Uterus (tissue), 4 donors: ENCODE results near the gene BNC2. TPM values are rescaled to one million over a fixed set of nuclear protein-coding genes. Genes with fewer than 3 reads are reported as not detected.

Experiments
- DNase-seq, 2 donors: peaks; one replicate each; pipeline ENCODE4 v3.0.0-alpha.2; 2019 to 2020
- H3K27ac ChIP-seq, 2 donors: fragments of 200-600 bp; sonication (generic); 1 replicate in 1 of 2; 2 replicates in 1 of 2; pipeline ENCODE4 v1.5.1; 2016 to 2018
- H3K27me3 ChIP-seq, 2 donors: fragments of 200-600 bp; sonication (generic); one replicate each; pipeline ENCODE4 v1.5.1; 2018 to 2019; ENCODE audit warnings: control low read depth in 1 of 2
- H3K36me3 ChIP-seq, 2 donors: fragments of 200-600 bp; sonication (generic); one replicate each; pipeline ENCODE4 v1.5.1; 2019; ENCODE audit warnings: control low read depth in 1 of 2
- H3K4me1 ChIP-seq, 2 donors: fragments of 200-600 bp; sonication (generic); one replicate each; pipeline ENCODE4 v1.5.1; 2018 to 2019; ENCODE audit warnings: control low read depth in 1 of 2
- H3K4me3 ChIP-seq, 2 donors: fragments of 200-600 bp; sonication (generic); 1 replicate in 1 of 2; 2 replicates in 1 of 2; pipeline ENCODE4 v1.5.1; 2018 to 2019; ENCODE audit warnings: mild to moderate bottlenecking in 1 of 2
- H3K9me3 ChIP-seq, 2 donors: fragments of 200-600 bp; sonication (generic); one replicate each; pipeline ENCODE4 v1.5.1; 2019; ENCODE audit warnings: control low read depth in 1 of 2
- CTCF ChIP-seq, 4 experiments: fragments of 200-600 bp in 2 of 4; fragments of 450-650 bp in 2 of 4; sonication (generic) in 2 of 4; IDR thresholded peaks; one replicate each; pipeline ENCODE4 v1.5.1; 2016 to 2019; ENCODE audit warnings: antibody characterized with exemption in 4 of 4, mild to moderate bottlenecking in 2 of 4, moderate library complexity in 1 of 4
- POLR2A ChIP-seq, 2 donors: fragments of 450-650 bp; IDR thresholded peaks; one replicate each; pipeline ENCODE4 v1.6.1; 2016; ENCODE audit warnings: antibody characterized with exemption in 2 of 2, mild to moderate bottlenecking in 1 of 2, moderate library complexity in 1 of 2
- intact Hi-C: fragments of 100-400 bp; cut with DNase I; formaldehyde crosslinking; loops from one replicate; pipeline ENCODE4 v1.15.1; 2023; ENCODE audit warnings: low total_unique reads
- total RNA-seq, 4 donors: library from RNA; depleted of rRNA in 3 of 4; stranded (reverse); fragments of >200 nt in 3 of 4; gene quantifications; one replicate each; pipeline versions ENCODE4 v1.1.0 to v1.2.4, GENCODE V29; 2014 to 2023
- donor health status: DM: yes; HTN: yes; CAD: no.

The BNC2 gene
- total RNA-seq, 4 donors from 2014 or later = 85.9 to 293 (median 93.4) TPM

GRCh38 chr9:16449076-16449730 is 421.3 kb downstream of the BNC2 start:
- TF ChIP-seq CTCF (IDR thresholded peaks at IDR 0.05) (no peak), POLR2A (IDR thresholded peaks at IDR 0.05) (no peak)
- Histone ChIP-seq H3K9me3 (no peaks in the 10 kb centered on the region), H3K27me3 (no peaks in the 10 kb centered on the region), H3K27ac (no peak overlapping the region), H3K4me1 (peaks cover 0 to 8% of the 10 kb centered on the region in 2 donors), H3K36me3 (no peaks in the 10 kb centered on the region), H3K4me3 (no peak overlapping the region)
- intact Hi-C loops = no loop called here
- DNase-seq = no peak

- peak overlapping the region in 1 of 2 donors; percentile 10 for H3K27ac ChIP-seq
These were observed 422.5 kb downstream of the BNC2 start for GRCh38 chr9:16447946-16448345.

GRCh38 chr9:16446636-16447035 is 423.8 kb downstream of the BNC2 start:
- intact Hi-C loops = no loop called here

More at GRCh38 chr9:16447946-16448345, 422.5 kb downstream of the BNC2 start:
- intact Hi-C loops = no loop called here
- no peak for DNase-seq
- no peak for TF ChIP-seq CTCF (IDR thresholded peaks at IDR 0.05)
- no peak for TF ChIP-seq POLR2A (IDR thresholded peaks at IDR 0.05)
- H3K4me1 ChIP-seq = peaks cover 0 to 8% of the 10 kb centered on the region in 2 donors
- H3K9me3 ChIP-seq = no peaks in the 10 kb centered on the region
- no peak overlapping the region for H3K4me3 ChIP-seq
- H3K36me3 ChIP-seq = no peaks in the 10 kb centered on the region
- H3K27me3 ChIP-seq = no peaks in the 10 kb centered on the region

GRCh38 chr9:16445141-16445920 is 425.1 kb downstream of the BNC2 start:
- no peaks in the 10 kb centered on the region for H3K36me3 ChIP-seq
- H3K9me3 ChIP-seq = no peaks in the 10 kb centered on the region
- DNase-seq = no peak
- no peaks in the 10 kb centered on the region for H3K27me3 ChIP-seq
- peak overlapping the region in 1 of 2 donors; percentile 15 for H3K27ac ChIP-seq
- intact Hi-C loops = no loop called here
- H3K4me1 ChIP-seq = peaks cover 0 to 8% of the 10 kb centered on the region in 2 donors
- TF ChIP-seq CTCF (IDR thresholded peaks at IDR 0.05) (no peak), POLR2A (IDR thresholded peaks at IDR 0.05) (no peak)
- no peak overlapping the region for H3K4me3 ChIP-seq

More at GRCh38 chr9:16446636-16447035, 423.8 kb downstream of the BNC2 start:
- TF ChIP-seq CTCF (IDR thresholded peaks at IDR 0.05) (no peak), POLR2A (IDR thresholded peaks at IDR 0.05) (no peak)
- Histone ChIP-seq H3K36me3 (no peaks in the 10 kb centered on the region), H3K4me3 (no peak overlapping the region), H3K27me3 (no peaks in the 10 kb centered on the region), H3K4me1 (peaks cover 0 to 8% of the 10 kb centered on the region in 2 donors), H3K27ac (no peak overlapping the region), H3K9me3 (no peaks in the 10 kb centered on the region)
- no peak for DNase-seq

GRCh38 chr9:16442622-16443021 is 427.8 kb downstream of the BNC2 start:
- Histone ChIP-seq H3K4me3 (no peak overlapping the region), H3K9me3 (no peaks in the 10 kb centered on the region), H3K27ac (peak overlapping the region; percentile 10 to 65), H3K27me3 (no peaks in the 10 kb centered on the region), H3K36me3 (no peaks in the 10 kb centered on the region), H3K4me1 (peaks cover 0 to 8% of the 10 kb centered on the region in 2 donors)
- TF ChIP-seq CTCF (IDR thresholded peaks at IDR 0.05) = no peak
- no peak for TF ChIP-seq POLR2A (IDR thresholded peaks at IDR 0.05)
- intact Hi-C loops = no loop called here
- peak; percentile 52 to 67 for DNase-seq
